Hepatocyte (in vitro differentiated cells): ENCODE measurements around the gene CMKLR1. TPM values are rescaled to one million over a fixed set of nuclear protein-coding genes. Genes with fewer than 3 reads are reported as not detected.

Experiments
- DNase-seq: peaks from one replicate; pipeline ENCODE4 v3.0.0-alpha.2; 2016; ENCODE audit warnings: low spot score
- H2AFZ ChIP-seq: fragments of 200-600 bp; sonication (generic); 2 replicates; pipeline ENCODE4 v1.6.0; 2016; ENCODE audit warnings: antibody characterized with exemption, mild to moderate bottlenecking
- H3K27ac ChIP-seq: fragments of 200-600 bp; sonication (generic); 2 replicates; pipeline ENCODE4 v1.5.1; 2016; ENCODE audit warnings: mild to moderate bottlenecking
- H3K27me3 ChIP-seq: fragments of 200-600 bp; sonication (generic); 2 replicates; pipeline ENCODE4 v1.6.1; 2016
- H3K36me3 ChIP-seq: fragments of 200-600 bp; sonication (generic); replicated peaks from 2 replicates; pipeline ENCODE4 v1.5.1; 2016; ENCODE audit warnings: low read depth; ENCODE audit not compliant: insufficient read depth
- H3K4me1 ChIP-seq: fragments of 200-600 bp; sonication (generic); 2 replicates; pipeline ENCODE4 v1.5.1; 2016; ENCODE audit warnings: mild to moderate bottlenecking, moderate library complexity; ENCODE audit not compliant: insufficient read depth
- H3K4me2 ChIP-seq: fragments of 200-600 bp; sonication (generic); 2 replicates; pipeline ENCODE4 v1.6.0; 2016
- H3K4me3 ChIP-seq: fragments of 200-600 bp; sonication (generic); 2 replicates; pipeline ENCODE4 v1.5.1; 2016; ENCODE audit warnings: mild to moderate bottlenecking
- H3K79me2 ChIP-seq: fragments of 200-600 bp; sonication (generic); 2 replicates; pipeline ENCODE4 v1.6.0; 2017; ENCODE audit warnings: mild to moderate bottlenecking
- H3K9me2 ChIP-seq: fragments of 200-600 bp; sonication (generic); replicated peaks from 2 replicates; pipeline ENCODE4 v1.6.0; 2017; ENCODE audit warnings: mild to moderate bottlenecking; ENCODE audit not compliant: insufficient read depth
- H3K9me3 ChIP-seq: fragments of 200-600 bp; sonication (generic); 2 replicates; pipeline ENCODE4 v1.5.1; 2016; ENCODE audit warnings: low read depth, mild to moderate bottlenecking
- H4K20me1 ChIP-seq: fragments of 200-600 bp; sonication (generic); 2 replicates; pipeline ENCODE4 v1.6.0; 2016; ENCODE audit warnings: mild to moderate bottlenecking; ENCODE audit not compliant: insufficient read depth, poor library complexity, severe bottlenecking
- CTCF ChIP-seq: fragments of 200-600 bp; sonication (generic); IDR thresholded peaks from 2 replicates; pipeline ENCODE4 v1.5.1; 2016; ENCODE audit warnings: antibody characterized with exemption, mild to moderate bottlenecking; ENCODE audit not compliant: poor library complexity
- EZH2 ChIP-seq: fragments of 200-600 bp; sonication (generic); IDR thresholded peaks from 2 replicates; pipeline ENCODE4 v1.6.1; 2016; ENCODE audit warnings: antibody characterized with exemption, mild to moderate bottlenecking, borderline replicate concordance
- EZH2phosphoT487 ChIP-seq: fragments of 200-600 bp; sonication (generic); IDR thresholded peaks from one replicate; pipeline ENCODE4 v1.6.1; 2018; ENCODE audit warnings: antibody characterized with exemption, mild to moderate bottlenecking, low read depth, moderate library complexity; ENCODE audit not compliant: unreplicated experiment, severe bottlenecking
- WGBS: methylation state at CpG from one replicate; pipeline ENCODE4 v1.1.6; 2016; ENCODE audit warnings: low lambda C conversion rate; ENCODE audit errors: missing lambda C conversion rate; 5-methylcytosine and 5-hydroxymethylcytosine counted together
- polyA plus RNA-seq: library from polyadenylated mRNA; unstranded; fragments of >200 nt; fragmentation: Nextera tagmentation; extraction: Ambion mirVana; gene quantifications from 2 replicates; pipeline ENCODE4 v1.2.1, GENCODE V29; 2016
- total RNA-seq: library from RNA; depleted of rRNA; stranded (reverse); fragments of >200 nt; gene quantifications from 2 replicates; pipeline ENCODE4 v1.2.3, GENCODE V29; 2014

The CMKLR1 gene
- total and polyA plus RNA-seq, 2 experiments from 2014 or later, result 2.2 to 3.1 TPM

DNA sequence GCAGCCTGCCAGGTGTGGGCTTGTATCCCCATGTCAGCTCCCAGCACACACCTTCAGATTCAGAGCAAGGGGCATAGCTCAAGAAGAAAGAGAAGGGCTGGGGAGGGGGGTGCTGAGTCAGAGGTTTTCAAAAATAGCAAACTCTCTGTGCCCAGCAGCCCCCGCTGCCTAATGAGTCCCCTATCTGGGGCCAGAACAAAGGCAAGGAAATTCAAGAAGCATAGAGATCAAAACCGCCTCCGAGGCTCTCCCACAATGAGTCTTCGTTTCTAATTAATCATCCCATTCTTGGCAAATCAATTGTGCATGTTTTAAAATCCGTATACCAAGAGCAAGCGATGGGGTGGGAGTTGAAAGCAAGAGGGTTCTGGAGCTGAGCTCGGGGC is 19.5 kb upstream of the CMKLR1 start:
- Histone ChIP-seq H4K20me1 (no peaks in the 10 kb centered on the region), H3K9me3 (no peaks in the 10 kb centered on the region), H3K4me3 (no peak overlapping the region), H3K36me3 (no peaks in the 10 kb centered on the region), H3K4me1 (no peaks in the 10 kb centered on the region), H3K27me3 (no peaks in the 10 kb centered on the region), H3K27ac (no peak overlapping the region), H3K4me2 (no peak overlapping the region), H3K79me2 (no peaks in the 10 kb centered on the region), H3K9me2 (no peaks in the 10 kb centered on the region), H2AFZ (no peak overlapping the region)
- no peak for TF ChIP-seq EZH2
- TF ChIP-seq CTCF, result no peak
- TF ChIP-seq EZH2phosphoT487, result no peak
- DNase-seq, result no peak
- 67% methylated on average over 7 of the region's 7 CpGs for WGBS

DNA sequence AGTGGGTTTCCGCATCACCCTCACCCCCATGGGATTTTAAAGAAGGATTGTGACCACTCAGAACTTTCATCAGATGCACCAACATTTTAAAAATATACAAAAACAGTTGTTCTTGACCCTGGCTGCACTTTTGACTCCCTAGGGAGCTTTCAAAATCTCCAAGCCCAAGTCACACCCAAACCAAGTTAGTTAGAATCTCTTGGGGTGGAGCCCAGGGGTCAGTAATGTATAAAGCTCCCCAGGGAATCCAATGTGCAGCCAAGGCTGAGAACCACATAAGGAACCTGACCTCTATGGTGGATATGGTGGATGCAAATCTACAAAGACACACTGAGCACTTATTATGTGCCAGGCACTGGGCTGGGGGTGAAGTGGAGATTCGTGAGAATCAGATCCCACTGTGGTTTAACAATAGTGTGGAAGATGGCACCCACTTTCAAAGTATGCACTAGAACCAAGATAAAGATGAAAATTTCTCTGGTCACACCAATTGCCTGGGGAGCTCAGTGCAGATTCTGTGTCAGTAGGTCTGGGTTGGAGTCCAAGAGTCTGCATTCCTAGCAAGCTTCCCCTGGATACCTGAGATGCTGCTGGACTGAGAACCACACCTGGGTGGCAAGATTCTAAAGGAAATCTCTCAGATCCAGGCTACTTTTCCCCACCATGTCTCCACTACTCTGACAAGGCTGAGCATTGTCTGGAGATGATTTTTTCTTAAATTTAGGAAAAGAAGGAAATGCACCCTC is 18.9 kb upstream of the CMKLR1 start:
- no peak overlapping the region for H3K4me2 ChIP-seq
- no peak overlapping the region for H3K27ac ChIP-seq
- no peaks in the 10 kb centered on the region for H3K79me2 ChIP-seq
- H3K27me3 ChIP-seq, result no peaks in the 10 kb centered on the region
- 85% methylated on average over 2 of the region's 2 CpGs for WGBS
- DNase-seq, result no peak
- H3K9me2 ChIP-seq, result no peaks in the 10 kb centered on the region
- no peaks in the 10 kb centered on the region for H4K20me1 ChIP-seq
- no peak overlapping the region for H3K4me3 ChIP-seq
- no peak for TF ChIP-seq EZH2
- TF ChIP-seq EZH2phosphoT487, result no peak
- TF ChIP-seq CTCF, result no peak
- H2AFZ ChIP-seq, result no peak overlapping the region
- no peaks in the 10 kb centered on the region for H3K36me3 ChIP-seq
- no peaks in the 10 kb centered on the region for H3K4me1 ChIP-seq
- no peaks in the 10 kb centered on the region for H3K9me3 ChIP-seq

DNA sequence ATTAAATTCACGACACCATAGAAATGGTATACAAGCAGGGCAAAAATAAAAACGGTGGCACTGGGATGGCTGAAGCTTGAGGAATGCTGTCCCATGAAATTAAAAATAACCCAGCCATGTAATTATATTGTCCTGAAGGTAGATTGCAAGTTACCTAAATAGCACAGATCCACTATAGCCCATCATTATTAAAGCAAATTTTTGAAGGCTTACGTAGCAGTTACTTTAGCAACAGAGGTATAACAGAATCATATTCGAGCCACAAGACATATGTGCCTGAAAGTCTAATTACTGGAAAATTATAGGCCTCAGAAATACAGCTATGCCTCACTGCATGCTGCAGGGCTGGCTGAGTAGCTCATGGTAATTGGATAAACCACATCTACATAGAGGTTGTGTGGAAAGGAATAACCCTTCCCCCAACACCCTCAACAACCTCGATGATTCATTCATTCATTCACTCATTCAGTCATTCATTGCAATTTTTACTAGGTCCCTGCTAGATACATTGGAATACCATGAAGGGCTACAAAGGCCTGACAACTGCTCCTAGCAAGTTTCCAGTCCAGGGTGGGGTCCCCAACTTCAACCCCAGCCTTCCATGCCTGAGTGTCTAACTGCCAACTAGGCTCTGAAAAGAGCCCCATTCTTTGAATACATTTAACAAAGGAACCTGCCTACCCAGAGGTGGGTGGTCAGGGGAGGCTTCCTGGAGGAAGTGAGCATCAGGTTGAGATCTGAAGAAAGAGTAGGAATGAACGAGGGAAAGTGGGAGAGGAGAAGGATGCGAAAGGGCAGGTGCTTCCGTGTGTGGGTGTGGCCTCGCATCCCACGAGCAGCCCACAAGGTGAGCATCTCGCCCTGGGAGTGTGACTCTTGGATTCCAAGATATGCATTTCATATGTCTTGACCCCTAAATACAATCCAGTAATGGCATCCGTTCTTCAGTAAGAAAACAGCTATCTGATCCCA is 18.0 kb upstream of the CMKLR1 start:
- no peak for DNase-seq
- Histone ChIP-seq H3K27ac (no peak overlapping the region), H3K27me3 (no peaks in the 10 kb centered on the region), H4K20me1 (no peaks in the 10 kb centered on the region), H3K79me2 (no peaks in the 10 kb centered on the region), H3K4me3 (no peak overlapping the region), H3K36me3 (no peaks in the 10 kb centered on the region), H3K9me3 (no peaks in the 10 kb centered on the region), H3K4me2 (no peak overlapping the region), H3K9me2 (no peaks in the 10 kb centered on the region), H2AFZ (no peak overlapping the region), H3K4me1 (no peaks in the 10 kb centered on the region)
- no peak for TF ChIP-seq EZH2
- TF ChIP-seq EZH2phosphoT487, result no peak
- no peak for TF ChIP-seq CTCF
- WGBS, result 88% methylated on average over 12 of the region's 12 CpGs
